ENCODE data around the gene HEYL. TPM values are rescaled to one million over a fixed set of nuclear protein-coding genes. Genes with fewer than 3 reads are reported as not detected.
"Not testable (repeated sequence)": the region's sequence is repeated elsewhere in the genome, so short reads cannot be mapped to it uniquely, and the experiment has no call there.

HEYL gene
- total RNA-seq, 1 donor from 2014 or later: 4.9 TPM

- H3K4me1 Mint-ChIP-seq: peaks cover 11% of the 10 kb centered on the region
- H3K36me3 Mint-ChIP-seq (ENCODE audit: low read depth): no peaks in the 10 kb centered on the region
- no peak for TF ChIP-seq CTCF (conservative IDR thresholded peaks at IDR 0.05)
- no peak for DNase-seq (ENCODE audit: low read depth, low spot score)
- H3K4me3 Mint-ChIP-seq: no peak overlapping the region
- no peaks in the 10 kb centered on the region for H3K9me3 Mint-ChIP-seq
- H3K27me3 Mint-ChIP-seq (ENCODE audit: low read depth): peaks cover 4% of the 10 kb centered on the region
- H3K27ac Mint-ChIP-seq (ENCODE audit: unreplicated experiment): no peak overlapping the region
These were observed 26.2 kb downstream of the HEYL start for GRCh38 chr1:39613250-39613649.

- no peaks in the 10 kb centered on the region for H3K36me3 Mint-ChIP-seq (ENCODE audit: low read depth)
- peaks cover 9% of the 10 kb centered on the region for H3K27me3 Mint-ChIP-seq (ENCODE audit: low read depth)
- H3K4me3 Mint-ChIP-seq: no peak overlapping the region
- H3K27ac Mint-ChIP-seq (ENCODE audit: unreplicated experiment): no peak overlapping the region
- H3K9me3 Mint-ChIP-seq: peaks cover 3% of the 10 kb centered on the region
- peak; percentile 79 for TF ChIP-seq CTCF (conservative IDR thresholded peaks at IDR 0.05)
- peaks cover 12% of the 10 kb centered on the region for H3K4me1 Mint-ChIP-seq
- DNase-seq (ENCODE audit: low read depth, low spot score): peak; percentile 78
These were observed 29.7 kb downstream of the HEYL start for GRCh38 chr1:39609618-39610331.

DNA sequence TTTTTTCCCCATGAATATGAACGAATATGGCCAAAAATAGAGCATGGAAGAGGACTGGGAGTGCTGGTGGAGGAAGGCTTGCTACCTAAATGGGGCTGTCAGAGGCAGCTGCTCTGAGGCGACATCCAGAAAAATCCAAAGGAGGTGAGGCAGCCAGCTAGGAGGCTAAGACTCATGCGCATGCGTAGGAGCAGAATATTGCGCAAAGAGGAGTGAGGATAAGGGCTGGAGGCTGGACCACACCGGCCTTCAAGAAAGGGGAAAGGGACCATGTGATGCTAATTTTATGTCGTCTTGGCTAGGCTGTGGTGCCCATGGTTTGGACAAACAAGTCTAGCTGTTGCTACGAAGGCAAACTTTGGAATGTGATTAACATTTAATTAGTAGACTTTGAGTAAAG, 30.5 kb downstream of the HEYL start:
- no peak overlapping the region for H3K4me3 Mint-ChIP-seq
- no peak for DNase-seq (ENCODE audit: low read depth, low spot score)
- H3K27ac Mint-ChIP-seq (ENCODE audit: unreplicated experiment): no peak overlapping the region
- peaks cover 14% of the 10 kb centered on the region for H3K27me3 Mint-ChIP-seq (ENCODE audit: low read depth)
- H3K36me3 Mint-ChIP-seq (ENCODE audit: low read depth): no peaks in the 10 kb centered on the region
- H3K9me3 Mint-ChIP-seq: peaks cover 3% of the 10 kb centered on the region
- TF ChIP-seq CTCF (conservative IDR thresholded peaks at IDR 0.05): no peak
- H3K4me1 Mint-ChIP-seq: peaks cover 12% of the 10 kb centered on the region

GRCh38 chr1:39603677-39604076, 35.8 kb downstream of the HEYL start:
- not testable (repeated sequence) for H3K4me1 Mint-ChIP-seq; DNase-seq (ENCODE audit: low read depth, low spot score); H3K36me3 Mint-ChIP-seq (ENCODE audit: low read depth); H3K9me3 Mint-ChIP-seq; H3K4me3 Mint-ChIP-seq; H3K27ac Mint-ChIP-seq (ENCODE audit: unreplicated experiment)
- H3K27me3 Mint-ChIP-seq (ENCODE audit: low read depth): peaks cover 18% of the 10 kb centered on the region

DNA sequence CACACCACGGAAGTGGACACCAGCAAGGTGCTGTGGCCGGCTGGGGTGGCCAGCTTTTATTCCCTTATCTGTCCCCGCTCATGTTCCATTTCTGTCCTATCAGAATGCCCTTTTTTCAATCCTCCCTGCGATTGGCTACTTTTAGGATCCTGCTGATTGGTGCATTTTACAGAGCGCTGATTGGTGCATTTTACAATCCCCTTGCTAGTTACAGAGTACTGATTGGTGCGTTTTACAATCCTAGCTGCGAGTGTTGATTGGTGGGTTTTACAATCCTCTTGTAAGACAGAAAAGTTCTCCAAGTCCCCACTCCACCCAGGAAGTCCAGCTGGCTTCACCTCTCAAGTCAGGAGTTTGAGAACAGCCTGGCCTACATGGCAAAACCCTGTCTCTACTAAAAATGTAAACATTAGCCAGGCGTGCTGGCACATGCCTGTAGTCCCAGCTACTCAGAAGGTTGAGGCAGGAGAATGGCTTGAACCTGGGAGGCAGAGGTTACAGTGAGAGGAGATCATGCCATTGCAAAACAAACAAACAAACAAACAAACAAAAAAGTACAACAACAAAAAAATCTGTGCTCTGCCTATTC, 37.7 kb downstream of the HEYL start:
- H3K4me3 Mint-ChIP-seq, H3K9me3 Mint-ChIP-seq: not testable (repeated sequence)

DNA sequence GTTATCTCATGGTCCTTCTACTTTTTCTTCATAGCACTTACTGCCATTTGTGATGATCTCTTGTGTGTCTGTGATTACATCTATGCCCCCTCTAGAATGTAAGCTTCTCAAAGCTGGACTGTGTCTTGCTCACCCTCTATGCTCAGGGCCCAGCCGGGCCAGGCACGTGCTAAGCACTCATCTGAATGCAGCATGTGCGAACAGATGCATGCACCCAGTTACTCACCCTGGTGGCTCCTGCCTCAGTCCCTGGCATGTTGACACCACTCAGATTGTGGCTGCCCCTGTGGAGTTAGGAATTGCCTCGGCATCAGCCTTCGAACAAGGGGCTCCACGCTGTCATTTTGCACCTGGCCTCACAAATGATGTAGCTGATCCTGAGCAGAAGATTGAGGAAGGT, 43.3 kb downstream of the HEYL start:
- Mint-ChIP-seq H3K4me1 (no peaks in the 10 kb centered on the region), H3K36me3 (ENCODE audit: low read depth) (no peaks in the 10 kb centered on the region), H3K27me3 (ENCODE audit: low read depth) (peaks cover 10% of the 10 kb centered on the region), H3K27ac (ENCODE audit: unreplicated experiment) (peak overlapping the region; percentile 10), H3K9me3 (no peaks in the 10 kb centered on the region), H3K4me3 (no peak overlapping the region)
- DNase-seq (ENCODE audit: low read depth, low spot score): no peak
- TF ChIP-seq CTCF (conservative IDR thresholded peaks at IDR 0.05): no peak

More for the DNA sequence above, 37.7 kb downstream of the HEYL start:
- H3K27me3 Mint-ChIP-seq (ENCODE audit: low read depth): peaks cover 20% of the 10 kb centered on the region
- not testable (repeated sequence) for H3K27ac Mint-ChIP-seq (ENCODE audit: unreplicated experiment); H3K36me3 Mint-ChIP-seq (ENCODE audit: low read depth); DNase-seq (ENCODE audit: low read depth, low spot score); H3K4me1 Mint-ChIP-seq

Data from neural crest cell (in vitro differentiated cells).